Activated T-cell treated with anti-CD3 and anti-CD28 coated beads, Interleukin-2, amount 50 U/mL, for 24 hours (primary cell): ENCODE measurements around the gene SLC25A13.
"Not testable (repeated sequence)": the region's sequence is repeated elsewhere in the genome, so short reads cannot be mapped to it uniquely, and the experiment has no call there.

Experiments used
- DNase-seq: peaks from one replicate; pipeline ENCODE4 v3.0.0-alpha.2; 2020
- H3K27ac Mint-ChIP-seq: 2 replicates; pipeline ENCODE4 v1.8.0; 2020; ENCODE audit warnings: mild to moderate bottlenecking, mixed read lengths
- H3K27me3 Mint-ChIP-seq: 2 replicates; pipeline ENCODE4 v1.8.0; 2020; ENCODE audit warnings: mixed read lengths
- H3K36me3 Mint-ChIP-seq: 2 replicates; pipeline ENCODE4 v1.8.0; 2020; ENCODE audit warnings: low read depth, mixed read lengths
- H3K4me1 Mint-ChIP-seq: 2 replicates; pipeline ENCODE4 v1.8.0; 2020; ENCODE audit warnings: low read depth, mixed read lengths
- H3K4me3 Mint-ChIP-seq: 2 replicates; pipeline ENCODE4 v1.8.0; 2020; ENCODE audit warnings: mild to moderate bottlenecking, moderate library complexity, mixed read lengths
- H3K9me3 Mint-ChIP-seq: 2 replicates; pipeline ENCODE4 v1.8.0; 2020; ENCODE audit warnings: mixed read lengths

The SLC25A13 gene

GRCh38 chr7:96297876-96298275 is 24.0 kb downstream of the SLC25A13 start:
- DNase-seq, result no peak
- Mint-ChIP-seq H3K4me3 (no peak overlapping the region), H3K27me3 (no peaks in the 10 kb centered on the region), H3K9me3 (no peaks in the 10 kb centered on the region), H3K27ac (no peak overlapping the region), H3K4me1 (peaks cover 21% of the 10 kb centered on the region), H3K36me3 (peaks cover 39% of the 10 kb centered on the region)

- DNase-seq, H3K4me3 Mint-ChIP-seq, H3K27me3 Mint-ChIP-seq, H3K9me3 Mint-ChIP-seq, H3K27ac Mint-ChIP-seq: not testable (repeated sequence)
- Mint-ChIP-seq H3K4me1 (peaks cover 17% of the 10 kb centered on the region), H3K36me3 (peaks cover 43% of the 10 kb centered on the region)
These were observed 24.5 kb downstream of the SLC25A13 start for GRCh38 chr7:96297446-96297845.

- Mint-ChIP-seq H3K36me3 (peaks cover 62% of the 10 kb centered on the region), H3K4me1 (peaks cover 14% of the 10 kb centered on the region)
- not testable (repeated sequence) for DNase-seq, H3K27me3 Mint-ChIP-seq, H3K4me3 Mint-ChIP-seq, H3K27ac Mint-ChIP-seq, H3K9me3 Mint-ChIP-seq
These were observed 28.0 kb downstream of the SLC25A13 start for GRCh38 chr7:96293911-96294310.

DNA sequence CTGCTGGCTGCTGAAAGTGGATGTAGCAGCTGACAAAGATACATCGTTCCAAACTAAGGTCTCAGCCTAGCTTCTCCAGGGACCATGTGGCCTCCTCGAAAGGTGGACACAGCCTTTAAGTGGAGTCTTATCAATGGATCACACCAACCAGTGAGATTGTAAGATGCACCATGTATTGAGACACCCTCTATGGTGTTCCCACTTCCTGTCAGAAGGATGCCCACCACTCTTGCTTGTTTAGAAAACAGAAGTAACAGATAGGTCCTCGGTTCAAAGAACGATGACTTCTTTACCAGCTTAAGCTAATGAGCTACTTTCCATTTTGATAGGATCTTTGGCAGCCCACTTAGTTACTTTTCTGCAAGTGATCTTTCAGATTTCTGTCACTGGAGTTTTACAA is 34.3 kb downstream of the SLC25A13 start:
- no peaks in the 10 kb centered on the region for H3K27me3 Mint-ChIP-seq
- peaks cover 16% of the 10 kb centered on the region for H3K9me3 Mint-ChIP-seq
- H3K36me3 Mint-ChIP-seq, result peaks cover 53% of the 10 kb centered on the region
- peaks cover 57% of the 10 kb centered on the region for H3K4me1 Mint-ChIP-seq
- H3K27ac Mint-ChIP-seq, result peak overlapping the region; percentile 12
- DNase-seq, result no peak
- H3K4me3 Mint-ChIP-seq, result no peak overlapping the region

DNA sequence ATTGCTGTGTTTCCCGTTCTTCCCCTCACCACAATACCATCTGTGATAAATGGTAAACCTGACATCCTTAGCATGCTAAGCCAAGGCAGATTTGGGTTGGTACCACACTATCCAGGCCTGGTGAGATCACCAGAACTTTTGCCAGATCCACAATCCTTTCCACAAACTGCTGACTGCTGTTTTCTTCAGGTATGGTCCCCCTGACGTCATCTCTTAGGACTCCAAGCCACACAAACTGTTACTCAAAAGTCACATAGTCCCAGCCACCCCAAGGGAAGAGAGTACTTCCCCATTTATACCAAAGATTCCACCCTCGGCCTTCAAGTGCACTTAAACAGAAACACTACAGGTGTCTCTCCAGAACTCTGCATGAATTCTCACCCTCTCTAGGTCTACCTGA is 34.8 kb downstream of the SLC25A13 start:
- Mint-ChIP-seq H3K4me3 (no peak overlapping the region), H3K36me3 (peaks cover 48% of the 10 kb centered on the region), H3K27ac (peak overlapping the region; percentile 12), H3K4me1 (peaks cover 57% of the 10 kb centered on the region), H3K27me3 (no peaks in the 10 kb centered on the region), H3K9me3 (peaks cover 16% of the 10 kb centered on the region)
- no peak for DNase-seq

DNA sequence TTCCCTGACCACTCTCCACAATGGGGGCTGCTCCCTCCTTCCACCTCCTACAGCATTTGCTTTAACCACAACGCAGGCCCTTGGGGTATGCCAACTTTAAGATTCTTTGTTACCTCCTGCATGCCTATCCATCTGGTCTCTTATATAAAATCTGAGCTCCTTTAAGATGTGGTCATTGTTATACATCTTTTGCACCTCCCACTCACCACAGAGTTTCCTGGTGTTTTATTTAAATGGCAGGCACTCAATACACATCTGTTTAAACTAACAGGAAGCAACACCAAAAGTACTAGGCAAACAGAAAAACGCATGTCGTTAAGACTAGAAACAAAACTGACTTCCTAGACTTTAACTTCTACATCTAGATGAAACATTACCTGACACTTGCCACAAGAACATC is 36.3 kb downstream of the SLC25A13 start:
- peaks cover 39% of the 10 kb centered on the region for H3K36me3 Mint-ChIP-seq
- peaks cover 49% of the 10 kb centered on the region for H3K4me1 Mint-ChIP-seq
- H3K27ac Mint-ChIP-seq, result peak overlapping the region; percentile 88
- no peak for DNase-seq
- peaks cover 16% of the 10 kb centered on the region for H3K9me3 Mint-ChIP-seq
- H3K4me3 Mint-ChIP-seq, result peak overlapping the region; percentile 16
- no peaks in the 10 kb centered on the region for H3K27me3 Mint-ChIP-seq

DNA sequence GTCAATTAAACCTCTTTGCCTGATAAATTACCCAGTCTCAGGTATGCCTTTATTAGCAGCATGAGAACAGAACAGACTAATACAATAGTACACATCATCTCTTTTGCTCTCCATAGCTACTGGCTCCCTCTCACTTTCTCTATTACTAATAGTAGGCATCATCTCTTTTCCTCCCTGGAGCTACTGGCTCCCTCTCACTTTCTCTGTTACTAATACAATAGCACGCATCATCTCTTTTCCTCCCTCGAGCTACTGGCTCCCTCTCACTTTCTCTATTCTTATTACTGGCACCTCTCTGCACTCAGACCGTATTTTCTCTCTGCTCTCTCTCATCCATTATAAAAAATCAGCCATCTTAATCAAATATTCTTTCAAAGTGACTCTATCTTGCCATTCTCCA is 37.1 kb downstream of the SLC25A13 start:
- H3K36me3 Mint-ChIP-seq, result peaks cover 37% of the 10 kb centered on the region
- peaks cover 47% of the 10 kb centered on the region for H3K4me1 Mint-ChIP-seq
- no peak for DNase-seq
- peaks cover 18% of the 10 kb centered on the region for H3K9me3 Mint-ChIP-seq
- H3K4me3 Mint-ChIP-seq, result peak overlapping the region; percentile 16
- H3K27ac Mint-ChIP-seq, result peak overlapping the region; percentile 88
- no peaks in the 10 kb centered on the region for H3K27me3 Mint-ChIP-seq

DNA sequence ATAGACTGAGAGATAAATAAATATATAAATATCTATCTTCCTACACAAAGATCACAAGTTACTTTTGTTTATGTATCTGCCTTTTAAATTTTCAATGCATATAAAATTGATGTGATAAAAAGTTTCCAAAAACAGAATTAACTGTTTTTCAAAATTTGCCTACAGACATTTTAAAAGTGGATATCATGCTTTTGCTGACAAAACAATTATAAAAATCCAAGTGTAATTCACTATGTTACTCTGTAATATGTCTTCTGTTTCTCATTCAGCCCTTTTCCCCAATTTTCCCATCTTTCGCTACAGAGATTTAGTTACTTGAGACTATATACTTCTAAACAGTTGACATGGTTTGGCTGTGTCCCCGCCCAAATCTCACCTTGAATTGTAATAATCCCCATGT is 37.7 kb downstream of the SLC25A13 start:
- Mint-ChIP-seq H3K9me3 (peaks cover 14% of the 10 kb centered on the region), H3K4me1 (peaks cover 48% of the 10 kb centered on the region), H3K4me3 (no peak overlapping the region), H3K27ac (peak overlapping the region; percentile 88), H3K27me3 (no peaks in the 10 kb centered on the region), H3K36me3 (peaks cover 37% of the 10 kb centered on the region)
- no peak for DNase-seq

- DNase-seq, result no peak
- Mint-ChIP-seq H3K4me1 (peaks cover 48% of the 10 kb centered on the region), H3K27me3 (no peaks in the 10 kb centered on the region), H3K4me3 (no peak overlapping the region), H3K36me3 (peaks cover 39% of the 10 kb centered on the region), H3K9me3 (peaks cover 14% of the 10 kb centered on the region), H3K27ac (no peak overlapping the region)
These were observed 39.1 kb downstream of the SLC25A13 start for GRCh38 chr7:96282835-96283234.

DNA sequence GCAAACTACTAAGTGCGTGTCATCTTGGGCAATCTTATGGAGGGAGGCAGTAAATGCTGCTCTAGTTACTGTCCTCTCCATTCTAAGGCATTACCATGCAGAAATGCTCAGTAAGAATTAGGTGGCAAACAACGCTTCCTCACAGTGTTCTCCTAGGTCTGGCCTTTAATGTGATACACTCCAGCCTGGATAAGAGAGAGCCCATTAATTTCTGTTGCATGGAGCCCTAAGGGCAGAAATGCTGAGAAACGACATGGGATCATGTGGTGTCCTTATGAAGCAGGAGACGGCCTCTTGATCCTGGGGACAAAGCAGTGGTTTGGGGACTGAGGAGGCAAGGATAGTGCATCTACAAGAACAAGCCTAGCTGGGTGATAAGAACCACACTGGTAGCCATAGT is 44.0 kb downstream of the SLC25A13 start:
- peaks cover 4% of the 10 kb centered on the region for H3K9me3 Mint-ChIP-seq
- DNase-seq, result no peak
- no peaks in the 10 kb centered on the region for H3K27me3 Mint-ChIP-seq
- H3K4me1 Mint-ChIP-seq, result peaks cover 8% of the 10 kb centered on the region
- H3K27ac Mint-ChIP-seq, result no peak overlapping the region
- peaks cover 54% of the 10 kb centered on the region for H3K36me3 Mint-ChIP-seq
- H3K4me3 Mint-ChIP-seq, result no peak overlapping the region

- DNase-seq, result no peak
- no peak overlapping the region for H3K27ac Mint-ChIP-seq
- peaks cover 62% of the 10 kb centered on the region for H3K36me3 Mint-ChIP-seq
- no peaks in the 10 kb centered on the region for H3K27me3 Mint-ChIP-seq
- peaks cover 4% of the 10 kb centered on the region for H3K9me3 Mint-ChIP-seq
- no peak overlapping the region for H3K4me3 Mint-ChIP-seq
- H3K4me1 Mint-ChIP-seq, result peaks cover 8% of the 10 kb centered on the region
These were observed 45.9 kb downstream of the SLC25A13 start for GRCh38 chr7:96276019-96276418.

GRCh38 chr7:96273716-96274115 is 48.2 kb downstream of the SLC25A13 start:
- DNase-seq, result no peak
- peaks cover 67% of the 10 kb centered on the region for H3K36me3 Mint-ChIP-seq
- no peaks in the 10 kb centered on the region for H3K9me3 Mint-ChIP-seq

DNA sequence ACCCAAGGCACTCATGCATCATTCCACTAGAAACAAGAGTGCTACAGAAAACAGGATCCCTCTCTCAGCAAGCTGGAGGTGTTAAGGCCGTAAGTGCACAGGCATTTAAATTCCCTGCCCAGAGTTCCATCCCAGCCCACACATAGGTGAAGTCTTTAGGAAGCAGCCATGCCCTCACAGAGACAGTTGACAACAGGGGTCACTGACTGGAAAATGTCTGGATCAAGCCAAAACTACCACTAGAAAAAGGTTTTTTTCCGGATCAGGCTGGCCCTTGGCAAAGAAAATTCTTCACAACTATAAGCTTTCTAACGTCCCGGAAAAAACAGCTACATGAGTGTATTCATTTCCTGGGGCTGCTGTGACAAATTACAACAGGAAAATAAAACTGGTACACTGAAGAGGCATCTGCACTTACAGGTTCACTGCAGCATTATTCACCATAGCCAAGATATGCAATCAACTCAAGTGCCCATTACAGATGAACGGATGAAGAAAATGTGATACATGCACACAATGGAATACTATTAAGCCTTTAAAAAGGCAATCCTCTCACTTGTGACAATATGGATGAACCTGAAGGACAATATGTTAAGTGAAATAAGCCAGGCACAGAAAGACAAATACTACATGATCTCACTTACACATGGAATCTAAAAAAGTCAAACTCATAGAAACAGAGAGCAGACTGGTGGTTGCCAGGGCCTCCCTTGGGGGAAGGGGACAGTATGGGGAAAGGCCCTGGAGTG is 52.5 kb downstream of the SLC25A13 start:
- Mint-ChIP-seq H3K4me1 (peaks cover 5% of the 10 kb centered on the region), H3K36me3 (peaks cover 60% of the 10 kb centered on the region), H3K9me3 (no peaks in the 10 kb centered on the region), H3K4me3 (no peak overlapping the region), H3K27me3 (no peaks in the 10 kb centered on the region), H3K27ac (no peak overlapping the region)
- DNase-seq, result no peak

More at GRCh38 chr7:96273716-96274115, 48.2 kb downstream of the SLC25A13 start:
- no peaks in the 10 kb centered on the region for H3K27me3 Mint-ChIP-seq
- H3K27ac Mint-ChIP-seq, result peak overlapping the region; percentile 50
- H3K4me1 Mint-ChIP-seq, result peaks cover 2% of the 10 kb centered on the region
- H3K4me3 Mint-ChIP-seq, result no peak overlapping the region

- no peaks in the 10 kb centered on the region for H3K9me3 Mint-ChIP-seq
- H3K4me1 Mint-ChIP-seq, result peaks cover 6% of the 10 kb centered on the region
- no peak overlapping the region for H3K27ac Mint-ChIP-seq
- no peak overlapping the region for H3K4me3 Mint-ChIP-seq
- DNase-seq, result no peak
- H3K36me3 Mint-ChIP-seq, result peaks cover 40% of the 10 kb centered on the region
- H3K27me3 Mint-ChIP-seq, result no peaks in the 10 kb centered on the region
These were observed 55.3 kb downstream of the SLC25A13 start for GRCh38 chr7:96266580-96266979.

DNA sequence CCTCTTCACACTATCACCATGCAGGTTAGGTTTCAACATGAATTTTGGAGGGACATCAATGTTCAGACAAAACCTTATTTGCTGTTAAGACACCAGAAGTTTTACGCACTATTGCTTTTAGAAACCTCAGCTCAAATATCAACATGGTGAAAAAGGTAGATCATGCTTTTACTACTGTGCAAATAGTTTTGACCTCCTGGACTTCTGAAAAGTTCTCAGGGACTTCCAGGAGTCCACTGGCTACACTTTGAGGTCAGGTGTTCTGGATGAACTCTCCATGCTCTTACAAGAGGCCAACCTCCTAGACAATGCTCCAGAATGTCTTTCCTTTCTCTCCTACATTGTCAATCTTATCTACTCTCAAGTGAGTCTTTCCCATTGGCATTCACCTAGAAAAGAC is 55.9 kb downstream of the SLC25A13 start:
- Mint-ChIP-seq H3K27me3 (no peaks in the 10 kb centered on the region), H3K4me3 (no peak overlapping the region), H3K36me3 (peaks cover 38% of the 10 kb centered on the region), H3K9me3 (no peaks in the 10 kb centered on the region), H3K27ac (no peak overlapping the region), H3K4me1 (peaks cover 6% of the 10 kb centered on the region)
- no peak for DNase-seq
